Endodermal cell (in vitro differentiated cells): ENCODE data around the gene SCYL2. TPM values are rescaled to one million over a fixed set of nuclear protein-coding genes. Genes with fewer than 3 reads are reported as not detected.

ENCODE experiments used
- DNase-seq: peaks from one replicate; pipeline ENCODE4 v3.0.0-alpha.2; 2017
- H3K27ac ChIP-seq: 2 replicates; pipeline ENCODE4 v1.5.1; 2013; ENCODE audit warnings: mild to moderate bottlenecking, low read depth, low read length, moderate library complexity
- H3K27me3 ChIP-seq: 2 replicates; pipeline ENCODE4 v1.6.1; 2013; ENCODE audit warnings: mild to moderate bottlenecking, low read length, moderate library complexity; ENCODE audit not compliant: insufficient read depth, control insufficient read depth, poor library complexity, severe bottlenecking
- H3K36me3 ChIP-seq: 2 replicates; pipeline ENCODE4 v1.7.0; 2013; ENCODE audit warnings: mild to moderate bottlenecking, low read length, moderate library complexity; ENCODE audit not compliant: control insufficient read depth, insufficient read depth
- H3K4me1 ChIP-seq: one replicate; pipeline ENCODE4 v1.7.0; 2013; ENCODE audit warnings: low read length; ENCODE audit not compliant: control insufficient read depth, insufficient read depth
- H3K4me3 ChIP-seq: 2 replicates; pipeline ENCODE4 v1.5.1; 2013; ENCODE audit warnings: mild to moderate bottlenecking, low read length, moderate library complexity
- H3K9ac ChIP-seq: 2 replicates; pipeline ENCODE4 v1.6.1; 2013; ENCODE audit warnings: mild to moderate bottlenecking, low read length, moderate library complexity; ENCODE audit not compliant: poor library complexity, severe bottlenecking; ENCODE audit errors: extremely low read depth
- H3K9me3 ChIP-seq: 2 replicates; pipeline ENCODE4 v1.6.1; 2013; ENCODE audit warnings: mild to moderate bottlenecking, low read length, moderate library complexity; ENCODE audit not compliant: control insufficient read depth
- H3K27ac Mint-ChIP-seq: 2 replicates; pipeline ENCODE4 v1.8.0; 2020; ENCODE audit warnings: mixed read lengths
- H3K27me3 Mint-ChIP-seq: 2 replicates; pipeline ENCODE4 v1.8.0; 2021; ENCODE audit warnings: mild to moderate bottlenecking, mixed read lengths; ENCODE audit not compliant: insufficient read depth
- H3K36me3 Mint-ChIP-seq: 2 replicates; pipeline ENCODE4 v1.8.0; 2020; ENCODE audit warnings: low read depth, mixed read lengths
- H3K4me1 Mint-ChIP-seq: 2 replicates; pipeline ENCODE4 v1.8.0; 2020; ENCODE audit warnings: mixed read lengths
- H3K4me3 Mint-ChIP-seq: 2 replicates; pipeline ENCODE4 v1.8.0; 2020; ENCODE audit warnings: mild to moderate bottlenecking, moderate library complexity, mixed read lengths
- H3K9me3 Mint-ChIP-seq: 2 replicates; pipeline ENCODE4 v1.8.0; 2020; ENCODE audit warnings: mild to moderate bottlenecking, mixed read lengths
- CTCF ChIP-seq: fragments of 200-600 bp; sonication (generic); conservative IDR thresholded peaks from 2 replicates; pipeline ENCODE4 v1.5.0; 2021; ENCODE audit warnings: antibody characterized with exemption, mild to moderate bottlenecking
- WGBS, 2 experiments: methylation state at CpG; one replicate each; pipeline versions ENCODE4 v1.1.5 to v1.1.7; 2013; ENCODE audit warnings: missing lambda C conversion rate in 2 of 2, mixed read lengths in 1 of 2; ENCODE audit not compliant: insufficient coverage in 1 of 2, insufficient read length in 1 of 2; 5-methylcytosine and 5-hydroxymethylcytosine counted together
- total RNA-seq, 2 donors: library from RNA; stranded (reverse); fragmentation: NEBNext Ultra II Directional in 1 of 2; extraction: Animal tissue kit (Norgen Biotek cat#: 25700) in 1 of 2; gene quantifications; 2 replicates in 1 of 2; 3 replicates in 1 of 2; pipeline ENCODE4 v1.2.1, GENCODE V29; 2021

SCYL2 gene
- total RNA-seq, 2 donors from 2014 or later = 54.5 to 59.6 TPM

- Mint-ChIP-seq H3K4me1 (peaks cover 10% of the 10 kb centered on the region), H3K27me3 (no peaks in the 10 kb centered on the region), H3K27ac (no peak overlapping the region), H3K36me3 (peaks cover 6% of the 10 kb centered on the region), H3K9me3 (no peaks in the 10 kb centered on the region), H3K4me3 (no peak overlapping the region)
- Histone ChIP-seq H3K4me1 (peaks cover 3% of the 10 kb centered on the region), H3K9ac (no peak overlapping the region), H3K27ac (no peak overlapping the region), H3K36me3 (no peaks in the 10 kb centered on the region), H3K27me3 (no peaks in the 10 kb centered on the region), H3K4me3 (no peak overlapping the region), H3K9me3 (no peaks in the 10 kb centered on the region)
- TF ChIP-seq CTCF = no peak
- no peak for DNase-seq
These were observed 18.1 kb upstream of the SCYL2 start for GRCh38 chr12:100248886-100249285.

GRCh38 chr12:100249941-100250340 is 17.0 kb upstream of the SCYL2 start:
- Histone ChIP-seq H3K27me3 (no peaks in the 10 kb centered on the region), H3K36me3 (no peaks in the 10 kb centered on the region), H3K4me3 (no peak overlapping the region), H3K9me3 (no peaks in the 10 kb centered on the region), H3K27ac (no peak overlapping the region), H3K9ac (no peak overlapping the region), H3K4me1 (peaks cover 3% of the 10 kb centered on the region)
- DNase-seq = no peak
- WGBS, 2 experiments = 93 to 95% methylated on average over 4 to 7 of the region's 7 CpGs
- H3K9me3 Mint-ChIP-seq = no peaks in the 10 kb centered on the region
- peaks cover 11% of the 10 kb centered on the region for H3K4me1 Mint-ChIP-seq
- no peak overlapping the region for H3K4me3 Mint-ChIP-seq
- no peaks in the 10 kb centered on the region for H3K27me3 Mint-ChIP-seq
- H3K36me3 Mint-ChIP-seq = peaks cover 6% of the 10 kb centered on the region
- H3K27ac Mint-ChIP-seq = no peak overlapping the region
- TF ChIP-seq CTCF = no peak

- Mint-ChIP-seq H3K4me3 (no peak overlapping the region), H3K36me3 (peaks cover 3% of the 10 kb centered on the region), H3K27me3 (no peaks in the 10 kb centered on the region), H3K4me1 (peaks cover 18% of the 10 kb centered on the region), H3K27ac (no peak overlapping the region), H3K9me3 (no peaks in the 10 kb centered on the region)
- DNase-seq = no peak
- Histone ChIP-seq H3K27ac (no peak overlapping the region), H3K27me3 (no peaks in the 10 kb centered on the region), H3K4me3 (no peak overlapping the region), H3K36me3 (no peaks in the 10 kb centered on the region), H3K9me3 (no peaks in the 10 kb centered on the region), H3K4me1 (peaks cover 3% of the 10 kb centered on the region), H3K9ac (no peak overlapping the region)
- TF ChIP-seq CTCF = no peak
- WGBS, 2 experiments = 98% methylated on average over 2 of the region's 2 CpGs; no CpG with 5 or more reads in 1 of the 2 experiments
These were observed 15.1 kb upstream of the SCYL2 start for GRCh38 chr12:100251917-100252316.
